GM12873 (cell line): ENCODE measurements around the gene CCDC57.

Experiments
- CTCF ChIP-seq: IDR thresholded peaks from 2 replicates; pipeline ENCODE4 v1.5.1; 2012; ENCODE audit warnings: low read depth, mild to moderate bottlenecking, moderate library complexity, low read length, control low read depth; ENCODE audit not compliant: insufficient read depth; ENCODE audit errors: missing control alignments

Gene CCDC57

GRCh38 chr17:82060614-82061013, 152.0 kb downstream of the CCDC57 start:
- TF ChIP-seq CTCF, result no peak

GRCh38 chr17:82060001-82060380, 152.7 kb downstream of the CCDC57 start:
- TF ChIP-seq CTCF, result no peak

GRCh38 chr17:82059272-82060000, 153.2 kb downstream of the CCDC57 start:
- no peak for TF ChIP-seq CTCF

- no peak for TF ChIP-seq CTCF
Observed at GRCh38 chr17:82058855-82059249, 153.8 kb downstream of the CCDC57 start.

GRCh38 chr17:82058230-82058854, 154.3 kb downstream of the CCDC57 start:
- no peak for TF ChIP-seq CTCF

- TF ChIP-seq CTCF, result no peak
Observed at GRCh38 chr17:82056729-82057621, 155.7 kb downstream of the CCDC57 start.

GRCh38 chr17:82055965-82056728, 156.5 kb downstream of the CCDC57 start:
- TF ChIP-seq CTCF, result no peak
